ENCODE data around the gene RAB20. TPM values are rescaled to one million over a fixed set of nuclear protein-coding genes. Genes with fewer than 3 reads are reported as not detected.
"Not testable (repeated sequence)": the region's sequence is repeated elsewhere in the genome, so short reads cannot be mapped to it uniquely, and the experiment has no call there.

Gene RAB20
- total and polyA plus RNA-seq, 9 donors = 14.5 to 32.6 (median 22.0) TPM

GRCh38 chr13:110533771-110534670, 27.5 kb downstream of the RAB20 start:
- Histone ChIP-seq H3K4me1 (ENCODE audit: insufficient read depth) (peaks cover 14% of the 10 kb centered on the region), H3K36me3 (no peaks in the 10 kb centered on the region), H3K4me3 (no peak overlapping the region), H3K27ac (no peak overlapping the region), H3K27me3 (no peaks in the 10 kb centered on the region), H3K9me3 (no peaks in the 10 kb centered on the region)
- WGBS, 3 donors = 85 to 91% (median 88%) methylated on average over 16 of the region's 16 CpGs
- TF ChIP-seq CTCF (IDR thresholded peaks at IDR 0.05) = no peak
- TF ChIP-seq EP300 (IDR thresholded peaks at IDR 0.05) = no peak
- no peak for TF ChIP-seq POLR2A (IDR thresholded peaks at IDR 0.05)
- no peak for DNase-seq
- intact Hi-C loops (cut with DNase I) = no loop called here

GRCh38 chr13:110532258-110532657, 29.3 kb downstream of the RAB20 start:
- H3K9me3 ChIP-seq; H3K27ac ChIP-seq; H3K36me3 ChIP-seq; DNase-seq; H3K4me3 ChIP-seq; intact Hi-C loops (cut with DNase I); H3K27me3 ChIP-seq: not testable (repeated sequence)
- peaks cover 10% of the 10 kb centered on the region for H3K4me1 ChIP-seq (ENCODE audit: insufficient read depth)
- 92 to 95% (median 94%) methylated on average over 2 of the region's 2 CpGs for WGBS, 3 donors

GRCh38 chr13:110531671-110532083, 29.8 kb downstream of the RAB20 start:
- TF ChIP-seq EP300 (IDR thresholded peaks at IDR 0.05) = no peak
- no peak for TF ChIP-seq CTCF (IDR thresholded peaks at IDR 0.05)
- TF ChIP-seq POLR2A (IDR thresholded peaks at IDR 0.05) = no peak
- no peak for DNase-seq
- H3K4me1 ChIP-seq (ENCODE audit: insufficient read depth) = peaks cover 10% of the 10 kb centered on the region
- H3K9me3 ChIP-seq = no peaks in the 10 kb centered on the region
- WGBS, 3 donors = 86 to 90% (median 87%) methylated on average over 9 of the region's 9 CpGs
- intact Hi-C loops (cut with DNase I) = no loop called here
- H3K36me3 ChIP-seq = no peaks in the 10 kb centered on the region
- H3K27me3 ChIP-seq = no peaks in the 10 kb centered on the region
- H3K4me3 ChIP-seq = no peak overlapping the region
- H3K27ac ChIP-seq = no peak overlapping the region

GRCh38 chr13:110531100-110531499, 30.4 kb downstream of the RAB20 start:
- no peaks in the 10 kb centered on the region for H3K36me3 ChIP-seq
- intact Hi-C loops (cut with DNase I) = no loop called here
- TF ChIP-seq CTCF (IDR thresholded peaks at IDR 0.05) (no peak), EP300 (IDR thresholded peaks at IDR 0.05) (no peak), POLR2A (IDR thresholded peaks at IDR 0.05) (no peak)
- no peak for DNase-seq
- H3K9me3 ChIP-seq = no peaks in the 10 kb centered on the region
- no peak overlapping the region for H3K27ac ChIP-seq
- H3K4me1 ChIP-seq (ENCODE audit: insufficient read depth) = peaks cover 9% of the 10 kb centered on the region
- WGBS, 3 donors = 86 to 97% (median 93%) methylated on average over 7 of the region's 7 CpGs
- no peak overlapping the region for H3K4me3 ChIP-seq
- H3K27me3 ChIP-seq = no peaks in the 10 kb centered on the region
